ENCODE measurements around the gene IGFN1. TPM values are rescaled to one million over a fixed set of nuclear protein-coding genes. Genes with fewer than 3 reads are reported as not detected.
A peak's percentile ranks its signal among the peaks of the same experiment; 100 is the strongest.

The IGFN1 gene
- total and polyA plus RNA-seq, 7 donors: under 0.01 to 0.55 (median 0.14) TPM; not detected in 3

GRCh38 chr1:201171063-201172036, 19.3 kb upstream of the IGFN1 start:
- H3K36me3 ChIP-seq: no peaks in the 10 kb centered on the region
- TF ChIP-seq POLR2A (IDR thresholded peaks at IDR 0.05) (no peak), CTCF (IDR thresholded peaks at IDR 0.05) (peak in 3 of 4 experiments; percentile 31 to 44 (median 44)), POLR2AphosphoS5 (IDR thresholded peaks at IDR 0.05) (no peak), EP300 (IDR thresholded peaks at IDR 0.05) (no peak)
- H3K9me3 ChIP-seq: no peaks in the 10 kb centered on the region
- peak overlapping the region; percentile 84 to 95 (median 86) for H3K27ac ChIP-seq
- peaks cover 0 to 10% (median 8%) of the 10 kb centered on the region in 4 donors for H3K4me1 ChIP-seq
- H3K4me3 ChIP-seq: peak overlapping the region; percentile 62 to 66 (median 64)
- intact Hi-C loops (cut with DNase I): no loop called here
- WGBS, 2 donors: 3 to 9% methylated on average over 48 of the region's 48 CpGs
- H3K27me3 ChIP-seq: no peaks in the 10 kb centered on the region
- DNase-seq: no peak

GRCh38 chr1:201172326-201172725, 18.3 kb upstream of the IGFN1 start:
- no peaks in the 10 kb centered on the region for H3K9me3 ChIP-seq
- H3K4me3 ChIP-seq: no peak overlapping the region
- no peak for DNase-seq
- TF ChIP-seq POLR2AphosphoS5 (IDR thresholded peaks at IDR 0.05) (no peak), CTCF (IDR thresholded peaks at IDR 0.05) (no peak), EP300 (IDR thresholded peaks at IDR 0.05) (no peak), POLR2A (IDR thresholded peaks at IDR 0.05) (no peak)
- intact Hi-C loops (cut with DNase I): no loop called here
- H3K27me3 ChIP-seq: no peaks in the 10 kb centered on the region
- no peak overlapping the region for H3K27ac ChIP-seq
- H3K4me1 ChIP-seq: peaks cover 0 to 10% (median 8%) of the 10 kb centered on the region in 4 donors
- 84 to 93% methylated on average over 4 of the region's 4 CpGs for WGBS, 2 donors
- no peaks in the 10 kb centered on the region for H3K36me3 ChIP-seq

- no peak for DNase-seq
- no peaks in the 10 kb centered on the region for H3K9me3 ChIP-seq
- H3K27me3 ChIP-seq: no peaks in the 10 kb centered on the region
- H3K27ac ChIP-seq: no peak overlapping the region
- WGBS, 2 donors: 76 to 91% methylated on average over 4 of the region's 4 CpGs
- H3K4me3 ChIP-seq: no peak overlapping the region
- intact Hi-C loops (cut with DNase I): no loop called here
- no peak for TF ChIP-seq CTCF (IDR thresholded peaks at IDR 0.05)
- TF ChIP-seq POLR2AphosphoS5 (IDR thresholded peaks at IDR 0.05): no peak
- TF ChIP-seq POLR2A (IDR thresholded peaks at IDR 0.05): no peak
- TF ChIP-seq EP300 (IDR thresholded peaks at IDR 0.05): no peak
- H3K36me3 ChIP-seq: no peaks in the 10 kb centered on the region
- H3K4me1 ChIP-seq: peaks cover 0 to 10% (median 8%) of the 10 kb centered on the region in 4 donors
Measured at GRCh38 chr1:201172999-201173610, 17.5 kb upstream of the IGFN1 start.

- Histone ChIP-seq H3K4me1 (peaks cover 0 to 10% (median 8%) of the 10 kb centered on the region in 4 donors), H3K36me3 (no peaks in the 10 kb centered on the region), H3K9me3 (peaks cover 0 to 4% (median 0%) of the 10 kb centered on the region in 4 donors), H3K4me3 (no peak overlapping the region), H3K27me3 (no peaks in the 10 kb centered on the region), H3K27ac (no peak overlapping the region)
- intact Hi-C loops (cut with DNase I): no loop called here
- TF ChIP-seq EP300 (IDR thresholded peaks at IDR 0.05) (no peak), CTCF (IDR thresholded peaks at IDR 0.05) (no peak), POLR2AphosphoS5 (IDR thresholded peaks at IDR 0.05) (no peak), POLR2A (IDR thresholded peaks at IDR 0.05) (no peak)
- 23 to 63% methylated on average over 1 of the region's 1 CpG for WGBS, 2 donors
- no peak for DNase-seq
Measured at GRCh38 chr1:201173736-201174135, 16.9 kb upstream of the IGFN1 start.
